CD14-positive monocyte (primary cell): ENCODE data around the gene ARL4A. TPM values are rescaled to one million over a fixed set of nuclear protein-coding genes. Genes with fewer than 3 reads are reported as not detected.
"Not testable (repeated sequence)": the region's sequence is repeated elsewhere in the genome, so short reads cannot be mapped to it uniquely, and the experiment has no call there.

Source experiments
- DNase-seq, 3 donors: peaks; one replicate each; pipeline ENCODE4 v3.0.0-alpha.2; 2011 to 2022
- H2AFZ ChIP-seq: 2 replicates; pipeline ENCODE4 v1.6.0; 2012; ENCODE audit warnings: mild to moderate bottlenecking, low read depth, low read length, inconsistent platforms; ENCODE audit not compliant: insufficient read depth, poor library complexity, severe bottlenecking
- H3K27ac ChIP-seq, 2 donors: 1 replicate in 1 of 2; 2 replicates in 1 of 2; pipeline ENCODE4 v1.5.1; 2012 to 2013; ENCODE audit warnings: low read length in 2 of 2, control low read depth in 1 of 2, inconsistent platforms in 1 of 2, low read depth in 1 of 2, mild to moderate bottlenecking in 1 of 2
- H3K27me3 ChIP-seq, 2 donors: one replicate each; pipeline versions ENCODE4 v1.6.0 to v1.6.1; 2011 to 2013; ENCODE audit warnings: low read length in 2 of 2; ENCODE audit not compliant: control insufficient read depth in 2 of 2, insufficient read depth in 2 of 2
- H3K36me3 ChIP-seq, 2 donors: replicated peaks in 1 of 2; 1 replicate in 1 of 2; 2 replicates in 1 of 2; pipeline versions ENCODE4 v1.5.1 to v1.6.1; 2012 to 2013; ENCODE audit warnings: low read length in 2 of 2, control low read depth in 1 of 2, inconsistent platforms in 1 of 2, mild to moderate bottlenecking in 1 of 2; ENCODE audit not compliant: insufficient read depth in 2 of 2, control insufficient read depth in 1 of 2
- H3K4me1 ChIP-seq, 2 donors: 1 replicate in 1 of 2; 2 replicates in 1 of 2; pipeline versions ENCODE4 v1.5.1 to v1.6.1; 2012 to 2013; ENCODE audit warnings: low read length in 2 of 2, control low read depth in 1 of 2, inconsistent platforms in 1 of 2, mild to moderate bottlenecking in 1 of 2, moderate library complexity in 1 of 2; ENCODE audit not compliant: insufficient read depth in 2 of 2, control insufficient read depth in 1 of 2
- H3K4me2 ChIP-seq: replicated peaks from 2 replicates; pipeline ENCODE3; 2012; ENCODE audit warnings: low read length, moderate library complexity, mild to moderate bottlenecking; ENCODE audit not compliant: poor library complexity, severe bottlenecking; ENCODE audit errors: extremely low read depth
- H3K4me3 ChIP-seq, 3 experiments: fragments of 200-600 bp in 1 of 3; sonication (generic) in 1 of 3; replicated peaks in 1 of 3; 1 replicate in 2 of 3; 2 replicates in 1 of 3; pipeline ENCODE4 v1.5.1; 2011 to 2013; ENCODE audit warnings: low read length in 3 of 3, mild to moderate bottlenecking in 3 of 3, control low read depth in 2 of 3, low read depth in 2 of 3, inconsistent platforms in 1 of 3, moderate library complexity in 1 of 3
- H3K79me2 ChIP-seq: 2 replicates; pipeline ENCODE4 v1.6.0; 2012; ENCODE audit warnings: mild to moderate bottlenecking, control low read depth, inconsistent platforms, low read length, moderate library complexity; ENCODE audit not compliant: insufficient read depth
- H3K9ac ChIP-seq: 2 replicates; pipeline ENCODE4 v1.6.0; 2017; ENCODE audit warnings: low read length, mild to moderate bottlenecking; ENCODE audit not compliant: insufficient read depth, poor library complexity, severe bottlenecking
- H3K9me3 ChIP-seq, 2 donors: replicated peaks in 1 of 2; 1 replicate in 1 of 2; 2 replicates in 1 of 2; pipeline versions ENCODE4 v1.5.1 to v1.6.1; 2012 to 2013; ENCODE audit warnings: low read length in 2 of 2, control low read depth in 1 of 2; ENCODE audit not compliant: control insufficient read depth in 1 of 2, insufficient read depth in 1 of 2
- H4K20me1 ChIP-seq: 2 replicates; pipeline ENCODE4 v1.6.0; 2012; ENCODE audit warnings: mild to moderate bottlenecking, low read length, control low read depth, moderate library complexity; ENCODE audit not compliant: insufficient read depth
- H3K27ac Mint-ChIP-seq, 7 donors: one replicate each; pipeline ENCODE4 v1.8.0; 2020; ENCODE audit warnings: mild to moderate bottlenecking in 7 of 7, mixed read lengths in 7 of 7, moderate library complexity in 6 of 7, inconsistent platforms in 2 of 7
- H3K27me3 Mint-ChIP-seq, 3 donors: one replicate each; pipeline ENCODE4 v1.8.0; 2021 to 2022; ENCODE audit warnings: low read depth in 3 of 3, mild to moderate bottlenecking in 3 of 3, mixed read lengths in 3 of 3, moderate library complexity in 3 of 3, inconsistent platforms in 1 of 3
- H3K36me3 Mint-ChIP-seq, 2 donors: one replicate each; pipeline ENCODE4 v1.8.0; 2020; ENCODE audit warnings: mixed read lengths in 2 of 2, inconsistent platforms in 1 of 2, mild to moderate bottlenecking in 1 of 2
- H3K4me1 Mint-ChIP-seq: one replicate; pipeline ENCODE4 v1.8.0; 2020; ENCODE audit warnings: mild to moderate bottlenecking, mixed read lengths
- H3K4me3 Mint-ChIP-seq, 2 donors: one replicate each; pipeline ENCODE4 v1.8.0; 2020; ENCODE audit warnings: mild to moderate bottlenecking in 2 of 2, mixed read lengths in 2 of 2, moderate library complexity in 1 of 2
- H3K9me3 Mint-ChIP-seq, 7 donors: one replicate each; pipeline ENCODE4 v1.8.0; 2020 to 2022; ENCODE audit warnings: mixed read lengths in 7 of 7, mild to moderate bottlenecking in 6 of 7, moderate library complexity in 6 of 7, inconsistent platforms in 2 of 7
- WGBS: methylation state at CpG from one replicate; pipeline ENCODE4 v1.1.5; 2013; ENCODE audit warnings: missing lambda C conversion rate; ENCODE audit not compliant: insufficient coverage; 5-methylcytosine and 5-hydroxymethylcytosine counted together
- intact Hi-C, 2 donors: fragments of 100-400 bp; cut with micrococcal nuclease; formaldehyde crosslinking; loops; one replicate each; pipeline versions ENCODE4 v1.15.0 to v1.15.1; 2023
- polyA plus RNA-seq, 3 donors: library from polyadenylated mRNA; depleted of rRNA in 1 of 3; unstranded in 2 of 3; stranded (reverse) in 1 of 3; fragments of 300-500 nt in 2 of 3; fragments of >200 nt in 1 of 3; fragmentation: Illumina TruSeq in 2 of 3; gene quantifications; 1 replicate in 2 of 3; 2 replicates in 1 of 3; pipeline ENCODE4 v1.2.3, GENCODE V29; 2012 to 2021
- TF ChIP-seq, protein P1 (sequence below): fragments of 200-600 bp; IDR thresholded peaks from one replicate; pipeline ENCODE4 v1.8.0; 2022; ENCODE audit warnings: antibody characterized with exemption, mild to moderate bottlenecking

ARL4A gene
- polyA plus RNA-seq, 3 donors = 60.3 to 125 (median 69.3) TPM

DNA sequence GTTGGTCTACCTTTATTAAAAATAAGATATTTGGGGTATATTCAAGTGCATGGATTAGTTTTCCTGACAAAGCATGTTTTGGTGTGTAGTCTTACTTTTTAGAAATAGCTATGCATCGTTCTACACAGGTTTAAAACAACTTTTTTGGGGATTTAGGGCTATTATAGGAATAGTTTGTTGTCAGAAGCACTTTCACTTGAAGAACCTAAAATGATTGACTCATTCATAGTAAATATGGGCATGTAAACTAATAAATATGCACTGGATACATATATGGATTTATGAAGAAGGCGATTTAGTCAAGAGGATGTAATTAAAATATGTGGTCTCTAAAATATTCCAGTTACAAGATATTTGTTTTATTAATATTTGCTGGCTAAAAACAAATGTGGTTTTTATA lies 2.0 kb downstream of the ARL4A start:
- H4K20me1 ChIP-seq = no peaks in the 10 kb centered on the region
- peaks cover 20% of the 10 kb centered on the region for H3K79me2 ChIP-seq
- H3K4me2 ChIP-seq = no peak overlapping the region
- H3K4me1 ChIP-seq = peaks cover 13 to 23% of the 10 kb centered on the region in 2 donors
- WGBS = no CpG with 5 or more reads among the region's 2 CpGs
- H3K9me3 Mint-ChIP-seq = peaks cover 0 to 3% (median 0%) of the 10 kb centered on the region in 7 donors
- peaks cover 0 to 5% (median 1%) of the 10 kb centered on the region in 3 donors for H3K27me3 Mint-ChIP-seq
- no peaks in the 10 kb centered on the region for H3K27me3 ChIP-seq
- H2AFZ ChIP-seq = no peak overlapping the region
- H3K4me3 ChIP-seq = no peak overlapping the region
- H3K4me1 Mint-ChIP-seq = peaks cover 35% of the 10 kb centered on the region
- no peak for DNase-seq
- H3K4me3 Mint-ChIP-seq = no peak overlapping the region
- H3K36me3 Mint-ChIP-seq = peaks cover 9% of the 10 kb centered on the region in 2 donors
- TF ChIP-seq, protein P1, sequence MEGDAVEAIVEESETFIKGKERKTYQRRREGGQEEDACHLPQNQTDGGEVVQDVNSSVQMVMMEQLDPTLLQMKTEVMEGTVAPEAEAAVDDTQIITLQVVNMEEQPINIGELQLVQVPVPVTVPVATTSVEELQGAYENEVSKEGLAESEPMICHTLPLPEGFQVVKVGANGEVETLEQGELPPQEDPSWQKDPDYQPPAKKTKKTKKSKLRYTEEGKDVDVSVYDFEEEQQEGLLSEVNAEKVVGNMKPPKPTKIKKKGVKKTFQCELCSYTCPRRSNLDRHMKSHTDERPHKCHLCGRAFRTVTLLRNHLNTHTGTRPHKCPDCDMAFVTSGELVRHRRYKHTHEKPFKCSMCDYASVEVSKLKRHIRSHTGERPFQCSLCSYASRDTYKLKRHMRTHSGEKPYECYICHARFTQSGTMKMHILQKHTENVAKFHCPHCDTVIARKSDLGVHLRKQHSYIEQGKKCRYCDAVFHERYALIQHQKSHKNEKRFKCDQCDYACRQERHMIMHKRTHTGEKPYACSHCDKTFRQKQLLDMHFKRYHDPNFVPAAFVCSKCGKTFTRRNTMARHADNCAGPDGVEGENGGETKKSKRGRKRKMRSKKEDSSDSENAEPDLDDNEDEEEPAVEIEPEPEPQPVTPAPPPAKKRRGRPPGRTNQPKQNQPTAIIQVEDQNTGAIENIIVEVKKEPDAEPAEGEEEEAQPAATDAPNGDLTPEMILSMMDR = no peak
- H3K27ac ChIP-seq = no peak overlapping the region
- no peak overlapping the region for H3K9ac ChIP-seq
- no peak overlapping the region for H3K27ac Mint-ChIP-seq
- intact Hi-C loops = loop anchor here (5.0 to 10.0 kb wide), 3 partner anchors 52 to 195 kb away; no protein-coding TSS in a partner anchor
- H3K36me3 ChIP-seq = no peaks in the 10 kb centered on the region
- H3K9me3 ChIP-seq = no peaks in the 10 kb centered on the region

DNA sequence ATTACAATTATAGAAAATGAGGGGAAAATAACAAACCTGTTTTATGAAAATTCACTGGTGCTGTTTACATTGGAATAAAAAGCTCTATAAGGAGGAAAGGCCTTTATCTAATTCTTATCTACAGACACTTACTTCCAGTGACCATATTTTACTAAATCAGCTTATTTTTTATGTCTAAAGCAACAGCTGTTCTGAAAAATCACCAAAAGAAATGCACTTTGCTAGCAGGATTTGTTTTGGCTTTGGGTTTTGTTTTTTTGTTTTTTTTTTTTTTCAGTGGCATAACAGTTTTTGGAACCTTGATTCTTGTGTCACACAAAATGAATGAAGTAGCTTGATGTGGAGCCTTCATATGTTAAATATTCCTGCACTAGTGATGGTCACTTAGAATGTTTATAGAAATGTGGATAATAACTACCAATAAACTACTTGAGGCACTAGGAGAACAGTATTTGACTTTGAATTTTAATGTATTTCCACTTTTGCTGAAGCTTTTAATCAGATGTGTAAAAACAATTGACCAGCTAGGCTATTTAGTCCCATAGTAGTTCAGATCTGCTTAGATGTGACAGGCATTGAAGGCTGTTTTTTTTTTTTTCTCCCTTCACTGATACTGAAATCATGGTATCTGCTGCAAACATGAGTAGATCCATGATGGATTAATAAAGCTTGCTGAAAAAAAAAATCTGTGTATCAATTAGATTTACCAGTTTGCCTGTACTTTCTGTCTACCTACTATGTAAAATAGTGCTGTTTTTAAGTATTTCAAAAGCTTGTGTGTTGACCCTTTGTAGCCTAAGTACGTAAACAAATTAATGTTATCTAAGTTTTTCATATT lies 2.8 kb downstream of the ARL4A start:
- peaks cover 0 to 3% (median 0%) of the 10 kb centered on the region in 7 donors for H3K9me3 Mint-ChIP-seq
- Histone ChIP-seq H3K79me2 (peaks cover 20% of the 10 kb centered on the region), H3K27me3 (no peaks in the 10 kb centered on the region), H2AFZ (no peak overlapping the region), H3K27ac (no peak overlapping the region), H3K4me1 (peaks cover 13 to 22% of the 10 kb centered on the region in 2 donors), H3K36me3 (no peaks in the 10 kb centered on the region), H4K20me1 (no peaks in the 10 kb centered on the region), H3K9me3 (no peaks in the 10 kb centered on the region), H3K4me2 (no peak overlapping the region), H3K9ac (no peak overlapping the region), H3K4me3 (no peak overlapping the region)
- intact Hi-C loops = no loop called here
- H3K4me3 Mint-ChIP-seq = no peak overlapping the region
- H3K36me3 Mint-ChIP-seq = peaks cover 9% of the 10 kb centered on the region in 2 donors
- DNase-seq = no peak
- WGBS = no CpG with 5 or more reads among the region's 1 CpG
- no peak overlapping the region for H3K27ac Mint-ChIP-seq
- TF ChIP-seq, protein P1 = no peak
- peaks cover 0 to 5% (median 0%) of the 10 kb centered on the region in 3 donors for H3K27me3 Mint-ChIP-seq
- H3K4me1 Mint-ChIP-seq = peaks cover 34% of the 10 kb centered on the region

DNA sequence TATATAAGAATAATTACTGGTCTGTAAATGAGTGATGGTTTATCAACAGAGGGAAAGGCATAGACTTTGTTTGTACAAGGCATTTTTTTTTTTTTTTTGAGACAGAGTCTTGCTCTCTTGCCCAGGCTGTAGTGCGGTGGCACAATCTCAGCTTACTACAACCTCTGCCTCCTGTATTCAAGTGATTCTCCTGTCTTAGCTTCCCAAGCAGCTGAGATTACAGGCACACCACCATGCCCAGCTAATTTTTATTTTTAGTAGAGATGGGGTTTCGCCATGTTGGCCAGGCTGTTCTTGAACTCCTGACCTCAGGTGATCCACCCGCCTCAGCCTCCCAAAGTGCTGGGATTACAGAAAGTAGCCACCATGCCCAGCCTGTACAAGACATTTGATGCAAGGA lies 4.0 kb downstream of the ARL4A start:
- peaks cover 20% of the 10 kb centered on the region for H3K79me2 ChIP-seq

More for the DNA sequence above, 4.0 kb downstream of the ARL4A start:
- H3K9ac ChIP-seq, H3K4me3 Mint-ChIP-seq, H3K36me3 ChIP-seq, H3K9me3 ChIP-seq, H3K27ac Mint-ChIP-seq, intact Hi-C loops, H3K4me2 ChIP-seq, H3K27me3 Mint-ChIP-seq, H2AFZ ChIP-seq, H3K27ac ChIP-seq, H3K27me3 ChIP-seq, H3K9me3 Mint-ChIP-seq, H3K4me3 ChIP-seq, DNase-seq, H3K36me3 Mint-ChIP-seq, H4K20me1 ChIP-seq: not testable (repeated sequence)
- WGBS = no CpG with 5 or more reads among the region's 3 CpGs
- H3K4me1 ChIP-seq = peaks cover 7 to 12% of the 10 kb centered on the region in 2 donors
- H3K4me1 Mint-ChIP-seq = peaks cover 24% of the 10 kb centered on the region
